OCI-LY1 (cell line): ENCODE data around the gene AGPS.

Source experiments
- EZH2 ChIP-seq: fragments of 200-600 bp; sonication (generic), shearing (Covaris generic); IDR thresholded peaks from 2 replicates; pipeline ENCODE4 v1.8.0; 2017; ENCODE audit warnings: borderline replicate concordance, mixed run types, mild to moderate bottlenecking, antibody characterized with exemption, low read length, moderate library complexity, mixed read lengths
- TF ChIP-seq, protein P1 (sequence below): fragments of 200-600 bp; sonication (generic), shearing (Covaris generic); IDR thresholded peaks from 2 replicates; pipeline ENCODE4 v1.5.1; 2017; ENCODE audit warnings: mild to moderate bottlenecking, antibody characterized with exemption, low read length, moderate library complexity, mixed read lengths

DNA sequence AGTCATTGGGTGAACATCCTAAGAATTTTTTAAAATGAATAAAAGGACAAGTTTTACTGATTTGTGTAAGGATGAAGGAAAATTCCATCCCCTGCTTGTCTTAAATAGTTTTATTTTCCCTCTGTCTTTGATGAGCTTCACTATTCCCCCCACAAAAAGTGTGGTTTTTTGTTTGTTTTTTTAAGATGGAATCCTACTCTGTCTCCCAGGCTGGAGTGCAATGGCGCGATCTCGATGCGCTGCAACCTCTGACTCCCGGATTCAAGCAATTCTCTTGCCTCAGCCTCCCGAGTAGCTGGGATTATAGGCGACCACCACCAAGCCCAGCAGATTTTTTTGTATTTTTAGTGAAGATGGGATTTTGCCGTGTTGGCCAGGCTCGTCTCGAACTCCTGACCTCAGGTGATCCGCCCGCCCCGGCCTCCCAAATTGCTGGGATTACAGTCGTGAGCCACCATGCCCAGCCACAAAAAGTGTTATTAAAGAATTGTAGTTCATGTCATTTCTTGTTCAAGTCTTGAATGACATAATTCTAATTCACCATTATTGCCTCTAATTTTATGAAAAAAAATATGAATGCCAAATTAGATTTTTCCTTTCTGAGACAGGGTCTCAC is 91.7 kb downstream of the AGPS start:
- TF ChIP-seq, protein P1, sequence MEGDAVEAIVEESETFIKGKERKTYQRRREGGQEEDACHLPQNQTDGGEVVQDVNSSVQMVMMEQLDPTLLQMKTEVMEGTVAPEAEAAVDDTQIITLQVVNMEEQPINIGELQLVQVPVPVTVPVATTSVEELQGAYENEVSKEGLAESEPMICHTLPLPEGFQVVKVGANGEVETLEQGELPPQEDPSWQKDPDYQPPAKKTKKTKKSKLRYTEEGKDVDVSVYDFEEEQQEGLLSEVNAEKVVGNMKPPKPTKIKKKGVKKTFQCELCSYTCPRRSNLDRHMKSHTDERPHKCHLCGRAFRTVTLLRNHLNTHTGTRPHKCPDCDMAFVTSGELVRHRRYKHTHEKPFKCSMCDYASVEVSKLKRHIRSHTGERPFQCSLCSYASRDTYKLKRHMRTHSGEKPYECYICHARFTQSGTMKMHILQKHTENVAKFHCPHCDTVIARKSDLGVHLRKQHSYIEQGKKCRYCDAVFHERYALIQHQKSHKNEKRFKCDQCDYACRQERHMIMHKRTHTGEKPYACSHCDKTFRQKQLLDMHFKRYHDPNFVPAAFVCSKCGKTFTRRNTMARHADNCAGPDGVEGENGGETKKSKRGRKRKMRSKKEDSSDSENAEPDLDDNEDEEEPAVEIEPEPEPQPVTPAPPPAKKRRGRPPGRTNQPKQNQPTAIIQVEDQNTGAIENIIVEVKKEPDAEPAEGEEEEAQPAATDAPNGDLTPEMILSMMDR, result no peak
- no peak for TF ChIP-seq EZH2
